HUES64 (cell line): ENCODE results near the gene FSCN2. TPM values are rescaled to one million over a fixed set of nuclear protein-coding genes. Genes with fewer than 3 reads are reported as not detected.

Experiments
- H3K27ac ChIP-seq: 2 replicates; pipeline ENCODE4 v1.7.0; 2013; ENCODE audit warnings: low read depth, low read length, inconsistent platforms
- H3K27me3 ChIP-seq: 2 replicates; pipeline ENCODE4 v1.6.1; 2013; ENCODE audit warnings: mild to moderate bottlenecking, low read length; ENCODE audit not compliant: insufficient read depth
- H3K36me3 ChIP-seq: 2 replicates; pipeline ENCODE4 v1.6.1; 2013; ENCODE audit warnings: mild to moderate bottlenecking, low read length; ENCODE audit not compliant: insufficient read depth
- H3K4me1 ChIP-seq: 2 replicates; pipeline ENCODE4 v1.6.1; 2013; ENCODE audit warnings: mild to moderate bottlenecking, low read length, moderate library complexity; ENCODE audit not compliant: insufficient read depth
- H3K4me3 ChIP-seq: 2 replicates; pipeline ENCODE4 v1.5.1; 2013; ENCODE audit warnings: mild to moderate bottlenecking, low read length, moderate library complexity
- H3K9ac ChIP-seq: 2 replicates; pipeline ENCODE4 v1.6.1; 2013; ENCODE audit warnings: mild to moderate bottlenecking, low read depth, low read length
- H3K9me3 ChIP-seq: 2 replicates; pipeline ENCODE4 v1.6.1; 2013; ENCODE audit warnings: low read depth, low read length; ENCODE audit not compliant: insufficient read depth
- WGBS: fragments of 150-250, 120-280 bp; methylation state at CpG from one replicate; pipeline ENCODE4 v1.1.7; 2013; ENCODE audit warnings: missing lambda C conversion rate; 5-methylcytosine and 5-hydroxymethylcytosine counted together
- polyA plus RNA-seq, 2 experiments: library from polyadenylated mRNA; stranded (reverse); fragments of 50-300 nt; gene quantifications; one replicate each; pipeline ENCODE4 v1.2.3, GENCODE V29; 2013

Gene FSCN2
- polyA plus RNA-seq (2013, experiment 1 of 2): not detected
- polyA plus RNA-seq (2013, experiment 2 of 2): not detected

DNA sequence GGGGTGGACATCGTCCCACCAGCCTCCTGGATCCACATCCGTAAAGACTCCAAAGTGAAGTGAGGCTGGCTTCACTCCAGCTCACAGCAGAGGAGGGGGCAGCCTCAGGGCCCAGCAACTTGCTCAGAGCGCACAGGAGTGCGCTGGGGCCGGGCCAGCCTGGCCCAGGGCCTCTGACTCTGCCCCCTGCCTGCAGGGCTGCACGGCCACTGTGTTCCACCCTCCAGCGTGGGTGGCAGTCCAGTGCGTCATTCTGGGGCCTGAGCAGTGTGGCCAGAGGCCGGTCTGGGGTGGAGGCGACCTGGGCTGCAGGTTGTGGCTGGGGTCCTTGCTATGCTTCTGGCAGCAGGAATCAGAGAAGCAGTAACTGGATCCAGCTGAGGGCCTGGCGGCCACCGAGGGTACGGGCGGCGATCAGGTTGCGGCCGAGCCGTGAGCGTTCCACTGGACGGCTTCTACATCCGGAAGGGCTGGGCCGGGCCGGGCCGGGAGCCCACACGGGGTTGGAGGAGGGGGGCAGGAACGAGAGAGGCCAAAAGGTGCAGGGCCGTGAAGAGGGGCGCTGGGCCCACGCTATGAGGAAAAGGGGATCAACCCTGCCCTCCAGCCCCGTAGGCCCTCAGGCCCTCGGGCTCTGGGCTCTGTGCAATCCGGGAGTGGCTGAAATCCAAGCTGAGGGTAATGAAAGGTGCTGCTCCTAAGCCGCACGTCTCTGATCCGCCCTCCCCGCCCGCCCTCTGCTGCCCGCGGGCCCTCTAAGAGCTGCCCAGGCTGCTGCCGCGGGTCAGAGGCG lies at the start of gene FSCN2:
TSS of gene FSCN2 (plus strand) at position 787 of the 793 bp plus-strand sequence. CDS start 155 bp downstream, outside the sequence.
- 86% methylated on average over 42 of the region's 42 CpGs for WGBS
- no peaks in the 10 kb centered on the region for H3K27me3 ChIP-seq
- H3K9me3 ChIP-seq: no peaks in the 10 kb centered on the region
- H3K9ac ChIP-seq: no peak within 1 kb of the TSS; the same call in 1 of the 2 replicates
- H3K4me1 ChIP-seq: peaks cover 3% of the 10 kb centered on the region; the same call in 1 of the 2 replicates
- H3K36me3 ChIP-seq: no peaks in the 10 kb centered on the region
- H3K27ac ChIP-seq: no peak within 1 kb of the TSS
- H3K4me3 ChIP-seq: no peak within 1 kb of the TSS

DNA sequence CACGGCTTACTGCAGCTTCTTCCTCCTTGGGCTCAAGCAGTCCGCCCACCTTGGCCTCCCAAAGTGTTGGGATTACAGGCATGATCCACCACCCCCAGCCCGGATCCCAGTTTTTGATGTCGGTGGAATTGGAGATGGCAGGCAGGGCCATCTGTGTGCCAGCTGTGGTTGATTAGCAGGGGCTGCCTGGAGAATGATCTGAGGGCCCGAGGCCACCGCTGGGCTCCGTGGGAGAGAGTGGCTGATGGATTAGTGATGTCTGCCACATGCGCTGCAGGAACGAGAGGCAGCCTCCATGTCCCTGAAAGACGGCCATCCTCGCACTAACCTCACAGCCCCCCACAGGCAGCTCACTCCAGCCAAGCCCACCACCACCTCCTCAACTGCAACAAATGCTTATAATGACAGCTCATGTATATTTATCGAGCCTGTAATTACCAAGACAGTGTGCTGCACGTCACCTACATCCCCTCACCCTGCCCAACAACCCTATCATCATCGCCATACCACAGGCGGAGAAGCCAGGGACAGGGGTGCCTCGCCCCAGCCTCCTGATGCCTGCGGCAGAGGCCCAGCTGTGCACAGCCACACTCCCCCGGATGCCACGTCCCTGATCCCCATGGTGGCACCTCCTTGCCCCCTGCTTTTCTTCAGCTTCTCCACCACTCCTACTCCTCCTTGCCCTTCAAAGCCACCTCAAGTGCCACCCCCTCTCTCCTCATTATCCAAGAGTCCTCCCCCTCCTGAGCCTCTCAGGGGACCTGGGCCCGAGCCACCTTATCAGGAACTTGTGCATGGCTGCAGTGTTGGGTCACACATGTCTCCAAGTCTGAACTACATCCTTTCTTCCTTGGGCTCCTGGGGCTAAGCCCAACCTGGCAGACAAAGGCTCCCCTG lies 48.8 kb upstream of the FSCN2 start:
- Histone ChIP-seq H3K4me3 (no peak overlapping the region), H3K36me3 (no peaks in the 10 kb centered on the region), H3K27ac (no peak overlapping the region), H3K27me3 (peaks cover 50% of the 10 kb centered on the region), H3K9ac (no peak overlapping the region), H3K9me3 (no peaks in the 10 kb centered on the region), H3K4me1 (0 out of 2 replicates have a peak, but pooled peaks cover 10% of the 10 kb centered on the region)
- WGBS: 82% methylated on average over 20 of the region's 20 CpGs

DNA sequence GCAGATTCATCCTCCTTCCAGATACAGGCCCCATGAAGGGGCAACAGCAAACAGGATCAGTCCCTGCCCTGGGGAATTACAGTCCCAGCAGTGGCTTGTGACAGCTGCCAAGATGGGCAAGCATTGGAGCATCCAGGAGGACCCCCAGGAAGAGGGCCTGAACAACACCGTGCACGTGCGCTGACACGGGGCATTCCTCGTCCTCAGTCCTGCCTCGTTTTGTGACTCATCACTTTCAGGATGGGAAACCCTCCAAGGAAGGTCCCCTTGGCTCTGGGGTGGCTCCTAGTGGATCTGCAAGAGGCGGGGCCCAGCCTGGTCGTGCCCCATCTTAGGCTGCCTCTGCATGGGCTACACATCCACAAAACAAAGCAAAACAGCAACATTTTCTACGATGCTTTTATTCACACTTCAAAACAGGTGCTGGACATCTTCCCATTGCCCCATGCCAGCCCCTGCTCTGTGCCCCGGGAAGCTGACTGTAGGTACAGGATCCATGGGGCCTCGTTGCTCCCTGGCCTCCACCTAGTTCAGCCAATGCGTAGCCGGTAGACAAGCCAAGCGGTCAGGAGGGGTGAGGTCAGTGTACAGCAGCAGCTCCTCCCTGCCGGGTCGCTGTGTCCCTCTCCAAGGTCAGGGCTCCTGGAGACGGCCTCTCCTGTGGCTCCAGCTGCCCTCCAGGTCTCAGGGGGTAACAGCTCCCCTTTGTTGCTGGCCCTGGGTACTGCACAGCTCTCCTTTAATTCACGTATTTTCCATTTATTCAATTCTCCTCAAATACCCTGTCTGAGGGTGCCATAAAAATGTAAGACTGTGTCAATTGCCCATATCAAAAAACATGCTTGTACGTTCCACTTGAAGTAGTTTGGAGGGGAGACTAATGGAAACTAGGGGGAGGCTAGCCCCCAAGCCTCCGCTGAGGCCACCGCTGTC lies 47.8 kb upstream of the FSCN2 start:
- Histone ChIP-seq H3K4me1 (0 out of 2 replicates have a peak, but pooled peaks cover 10% of the 10 kb centered on the region), H3K27ac (no peak overlapping the region), H3K9ac (no peak overlapping the region), H3K9me3 (no peaks in the 10 kb centered on the region), H3K27me3 (peaks cover 54% of the 10 kb centered on the region), H3K4me3 (no peak overlapping the region), H3K36me3 (no peaks in the 10 kb centered on the region)
- 82% methylated on average over 21 of the region's 21 CpGs for WGBS

GRCh38 chr17:81481073-81481799 lies 46.9 kb upstream of the FSCN2 start:
- Histone ChIP-seq H3K9ac (no peak overlapping the region), H3K27ac (no peak overlapping the region), H3K27me3 (peaks cover 56% of the 10 kb centered on the region), H3K4me1 (0 out of 2 replicates have a peak, but pooled peaks cover 10% of the 10 kb centered on the region), H3K4me3 (peak overlapping the region; percentile 52), H3K9me3 (no peaks in the 10 kb centered on the region), H3K36me3 (no peaks in the 10 kb centered on the region)
- WGBS: 58% methylated on average over 94 of the region's 94 CpGs

DNA sequence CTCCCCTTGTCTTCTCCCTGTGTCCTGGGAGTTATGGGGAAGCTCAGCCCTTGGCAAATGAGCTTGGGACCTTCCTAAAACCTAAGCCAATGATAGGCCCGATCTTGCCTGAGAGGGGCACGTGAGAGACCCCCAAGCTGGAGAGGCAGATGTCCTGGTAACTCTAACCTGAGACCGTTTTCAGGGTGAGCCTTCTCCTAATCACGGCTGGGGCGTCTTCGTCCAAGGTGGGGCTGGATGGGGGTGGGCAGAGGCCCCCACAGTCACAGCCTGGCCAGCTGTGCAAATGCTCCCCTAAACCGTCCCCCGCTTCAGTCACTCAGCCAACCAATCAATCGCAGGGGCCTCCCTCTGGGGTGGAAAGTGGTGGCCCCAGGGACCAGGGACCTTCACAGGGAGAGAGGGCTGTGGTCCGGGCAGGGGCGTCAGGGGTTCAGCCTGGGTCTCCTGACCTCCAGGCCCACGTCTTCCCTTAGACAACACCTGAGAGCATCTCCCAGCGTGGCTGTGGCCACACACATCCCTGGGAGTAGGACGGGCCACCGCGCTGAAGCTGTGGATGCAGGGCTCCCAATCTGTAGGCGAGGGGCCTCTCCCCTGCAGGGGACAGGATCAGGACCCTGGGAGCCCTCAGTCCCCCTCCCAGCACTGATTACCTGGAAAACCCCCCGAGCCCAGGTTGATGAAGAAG lies 46.2 kb upstream of the FSCN2 start:
- no peak overlapping the region for H3K27ac ChIP-seq

DNA sequence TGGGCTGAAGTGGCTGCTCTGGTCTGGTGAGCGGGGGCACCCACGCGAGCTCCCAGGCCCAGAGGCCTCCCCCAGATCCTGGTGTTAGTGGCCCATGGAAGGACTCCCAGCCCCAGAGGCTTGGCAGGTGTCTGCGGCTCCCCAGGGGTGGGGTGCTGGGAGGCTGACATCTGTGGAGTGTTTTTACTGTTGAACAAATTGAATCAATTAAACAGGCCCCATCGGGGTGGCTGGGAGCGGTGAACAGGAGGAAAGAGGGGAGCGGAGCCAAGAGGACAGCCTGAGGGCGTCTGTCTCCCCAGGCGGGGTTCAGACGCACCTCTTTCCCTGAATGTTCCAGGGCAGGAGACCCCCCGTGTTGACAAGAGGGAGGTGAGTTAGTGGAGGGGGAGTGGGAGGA lies 45.5 kb upstream of the FSCN2 start:
- Histone ChIP-seq H3K9me3 (no peaks in the 10 kb centered on the region), H3K27me3 (peaks cover 71% of the 10 kb centered on the region), H3K27ac (no peak overlapping the region), H3K36me3 (no peaks in the 10 kb centered on the region), H3K4me3 (no peak overlapping the region), H3K9ac (no peak overlapping the region), H3K4me1 (0 out of 2 replicates have a peak, but pooled peaks cover 10% of the 10 kb centered on the region)
- whole genome bisulfite sequencing: 91% methylated on average over 11 of the region's 11 CpGs

More for the DNA sequence above, 46.2 kb upstream of the FSCN2 start:
- 88% methylated on average over 18 of the region's 18 CpGs for WGBS
- Histone ChIP-seq H3K9ac (no peak overlapping the region), H3K9me3 (no peaks in the 10 kb centered on the region), H3K4me1 (0 out of 2 replicates have a peak, but pooled peaks cover 10% of the 10 kb centered on the region), H3K36me3 (no peaks in the 10 kb centered on the region), H3K4me3 (peak overlapping the region; percentile 52), H3K27me3 (peaks cover 64% of the 10 kb centered on the region)

DNA sequence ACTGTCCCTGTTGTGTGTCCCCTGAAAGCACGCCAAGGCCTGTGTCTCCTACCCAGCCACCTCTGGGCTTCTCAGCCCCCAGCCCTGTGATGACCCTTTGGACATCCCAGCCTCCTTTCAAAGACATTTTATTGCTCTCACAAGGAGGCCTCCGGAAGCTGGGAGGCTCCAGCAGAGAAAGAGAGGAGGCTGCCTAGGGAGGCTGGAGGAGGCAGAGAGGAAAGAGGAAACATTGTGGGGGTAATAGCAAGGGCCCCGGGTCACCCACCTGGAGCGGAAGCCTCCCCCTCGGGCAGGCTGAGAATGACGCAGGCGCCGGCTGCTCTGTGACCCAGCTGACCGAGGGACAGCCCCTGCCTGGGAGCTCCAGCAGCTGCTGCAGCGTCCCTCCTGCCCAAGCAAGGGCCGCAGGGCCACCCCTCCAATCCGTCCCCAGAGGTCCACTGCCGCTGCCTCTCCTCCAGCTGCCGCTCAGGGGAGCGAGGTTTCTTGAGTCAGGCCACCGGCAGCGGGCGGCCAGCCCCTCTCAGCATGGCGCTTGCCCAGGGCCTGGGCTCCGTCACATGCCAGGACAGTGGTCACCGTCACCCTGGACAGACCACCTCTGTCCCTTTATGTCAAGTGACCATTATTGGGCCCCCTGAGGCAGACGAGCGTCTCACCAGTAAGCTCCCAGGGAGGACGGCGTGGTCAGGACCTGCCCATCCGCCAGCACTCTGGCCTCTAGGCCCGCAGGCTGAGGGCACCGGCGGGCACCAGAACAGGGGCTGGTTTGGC lies 44.9 kb upstream of the FSCN2 start:
- peak overlapping the region; percentile 64; the same call in 1 of the 2 replicates for H3K9ac ChIP-seq

GRCh38 chr17:81483862-81484194 lies 44.3 kb upstream of the FSCN2 start:
- WGBS: 8% methylated on average over 32 of the region's 32 CpGs
- peaks cover 78% of the 10 kb centered on the region for H3K27me3 ChIP-seq
- H3K9me3 ChIP-seq: no peaks in the 10 kb centered on the region
- H3K9ac ChIP-seq: peak overlapping the region; percentile 64
- H3K27ac ChIP-seq: no peak overlapping the region
- no peaks in the 10 kb centered on the region for H3K36me3 ChIP-seq
- H3K4me1 ChIP-seq: 0 out of 2 replicates have a peak, but pooled peaks cover 10% of the 10 kb centered on the region
- peak overlapping the region; percentile 64 for H3K4me3 ChIP-seq

More for the DNA sequence above, 44.9 kb upstream of the FSCN2 start:
- H3K9me3 ChIP-seq: no peaks in the 10 kb centered on the region
- 0 out of 2 replicates have a peak, but pooled peaks cover 10% of the 10 kb centered on the region for H3K4me1 ChIP-seq
- H3K27me3 ChIP-seq: peaks cover 75% of the 10 kb centered on the region
- no peaks in the 10 kb centered on the region for H3K36me3 ChIP-seq
- no peak overlapping the region for H3K27ac ChIP-seq
- H3K4me3 ChIP-seq: peak overlapping the region; percentile 64
- WGBS: 44% methylated on average over 29 of the region's 29 CpGs
